Activated CD4-positive, alpha-beta T cell treated with anti-CD3 and anti-CD28 coated beads, Interleukin-2, amount 10 ng/mL, durations not matched to agents 7 days and 5 days (primary cell): ENCODE measurements around the gene RNF38. TPM values are rescaled to one million over a fixed set of nuclear protein-coding genes. Genes with fewer than 3 reads are reported as not detected.

Experiments
- total RNA-seq, 2 experiments: library from RNA; stranded (reverse); gene quantifications; one replicate each; pipeline ENCODE4 v1.2.3, GENCODE V29; 2021

Gene RNF38
- total RNA-seq, 2 experiments from 2014 or later, result 37.6 to 45.1 TPM

Other genes with a start within 250 kb of the RNF38 start
- gene CCIN, start 230.9 kb downstream of the RNF38 start, total RNA-seq, result under 1 TPM in 1 of 2 experiments, not detected in 1; 0.17 TPM
- 100 to 1,000 TPM; 156 to 158 TPM for gene CLTA, start 209.3 kb downstream of the RNF38 start, total RNA-seq
- 10 to 100 TPM; 14.8 to 15.8 TPM for gene GNE, start 141.8 kb downstream of the RNF38 start, total RNA-seq
- gene MELK, start 172.6 kb upstream of the RNF38 start, total RNA-seq, result 10 to 100 TPM; 66.0 to 74.5 TPM